Stimulated activated CD8-positive, alpha-beta memory T cell treated with anti-CD3 and anti-CD28 coated beads, Interleukin-7, amount 100 ng/mL, for 24 hours (primary cell): ENCODE results near the gene SLC8B1.
"Not testable (repeated sequence)": the region's sequence is repeated elsewhere in the genome, so short reads cannot be mapped to it uniquely, and the experiment has no call there.

Experiments
- DNase-seq: peaks from one replicate; pipeline ENCODE4 v3.0.0-alpha.2; 2020; ENCODE audit warnings: low read depth

The SLC8B1 gene

GRCh38 chr12:113354192-113354591 is 19.3 kb upstream of the SLC8B1 start:
- DNase-seq = not testable (repeated sequence)

GRCh38 chr12:113351089-113351488 is 16.2 kb upstream of the SLC8B1 start:
- DNase-seq = no peak

DNA sequence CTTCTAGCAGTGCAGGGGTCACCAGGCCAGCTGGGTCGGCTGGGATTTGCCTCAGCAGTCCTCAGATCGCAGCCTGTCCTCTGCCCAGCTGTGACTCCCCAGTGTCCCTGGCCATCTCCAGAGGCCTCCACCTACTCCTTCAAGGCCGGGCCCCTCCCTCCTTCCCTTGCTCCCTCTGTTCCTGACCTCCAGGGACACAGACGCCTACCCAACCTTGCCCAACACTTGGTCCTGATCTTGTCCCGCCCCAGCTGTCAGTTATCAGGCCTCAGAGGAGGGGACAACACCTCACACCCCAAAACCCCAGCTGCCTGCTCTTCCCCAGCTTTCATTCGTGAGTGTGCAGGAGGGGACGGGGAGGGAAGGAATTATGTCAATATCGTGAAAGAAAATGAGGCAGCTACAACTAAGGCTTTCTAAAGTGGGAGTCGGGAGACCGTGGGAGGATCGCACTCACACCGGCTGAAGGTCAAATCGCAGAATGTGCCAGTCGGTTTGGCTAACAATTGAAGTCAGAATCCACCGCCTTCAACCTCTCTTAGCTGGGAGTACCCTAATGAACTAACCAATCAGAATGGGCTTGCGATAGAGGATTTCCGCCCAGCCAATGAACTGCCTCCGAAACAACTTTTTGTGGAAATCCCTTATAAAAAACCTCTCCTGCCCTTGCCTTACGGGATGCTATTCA is 14.1 kb upstream of the SLC8B1 start:
- no peak for DNase-seq

DNA sequence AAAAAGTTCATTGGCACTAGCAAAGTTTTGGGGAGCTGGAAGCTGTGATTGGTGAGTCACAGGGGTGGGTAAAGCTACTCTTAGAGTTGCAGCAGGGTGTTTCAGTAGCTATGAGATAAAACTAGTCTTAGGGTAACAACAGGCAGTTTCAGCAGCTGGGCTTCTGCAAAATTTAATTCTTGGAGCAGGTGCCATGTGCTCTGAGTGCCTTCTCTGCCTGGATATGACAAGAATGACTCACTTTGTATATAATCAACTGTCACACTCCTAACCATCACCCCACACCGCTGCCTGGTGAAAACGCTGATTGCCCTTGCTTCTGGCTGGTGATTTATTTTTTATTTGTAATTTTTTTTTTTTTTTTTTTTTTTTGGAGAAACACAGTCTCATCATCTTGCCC is 13.0 kb upstream of the SLC8B1 start:
- no peak for DNase-seq

DNA sequence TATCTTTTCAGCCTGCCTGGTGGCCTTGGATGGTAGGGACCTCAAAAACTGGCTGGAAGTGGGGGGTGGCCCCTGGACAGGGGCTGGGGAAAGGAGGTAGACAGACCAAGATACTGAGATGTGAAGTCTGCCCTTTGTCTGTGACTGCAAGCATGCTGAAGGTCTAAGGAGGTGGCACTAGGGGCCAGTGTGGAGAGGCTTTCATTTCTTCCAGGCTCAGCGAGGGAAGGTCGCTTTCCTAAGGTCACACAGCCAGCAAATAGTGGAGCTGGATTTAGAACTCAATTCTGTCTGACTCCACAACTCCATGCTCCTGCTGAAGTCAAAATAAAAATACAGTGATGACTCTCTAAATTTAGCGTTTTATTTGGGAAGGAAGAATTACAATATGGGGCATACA is 12.2 kb upstream of the SLC8B1 start:
- DNase-seq = no peak

DNA sequence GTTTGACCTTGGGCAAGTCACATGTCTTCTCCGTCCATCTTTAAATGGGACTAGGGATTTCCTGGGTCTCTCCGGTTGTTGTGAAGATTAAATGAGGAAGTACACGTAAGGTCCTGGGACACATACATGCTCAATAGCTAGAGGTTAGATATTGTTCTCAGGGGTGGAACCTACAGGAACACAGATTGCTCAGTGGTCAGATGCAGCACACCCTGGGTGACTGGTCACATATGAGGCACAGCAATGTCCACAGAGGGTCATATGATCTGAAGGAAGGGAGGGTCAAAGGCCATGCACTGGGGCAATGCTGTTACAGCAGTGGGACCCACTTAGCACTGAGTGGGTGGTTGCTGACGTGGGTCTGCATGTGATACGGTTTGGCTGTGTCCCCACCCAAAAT is 11.4 kb upstream of the SLC8B1 start:
- no peak for DNase-seq

- no peak for DNase-seq
Measured at GRCh38 chr12:113345318-113345717, 10.4 kb upstream of the SLC8B1 start.

- DNase-seq = no peak
Measured at GRCh38 chr12:113341535-113341934, 6.6 kb upstream of the SLC8B1 start.

DNA sequence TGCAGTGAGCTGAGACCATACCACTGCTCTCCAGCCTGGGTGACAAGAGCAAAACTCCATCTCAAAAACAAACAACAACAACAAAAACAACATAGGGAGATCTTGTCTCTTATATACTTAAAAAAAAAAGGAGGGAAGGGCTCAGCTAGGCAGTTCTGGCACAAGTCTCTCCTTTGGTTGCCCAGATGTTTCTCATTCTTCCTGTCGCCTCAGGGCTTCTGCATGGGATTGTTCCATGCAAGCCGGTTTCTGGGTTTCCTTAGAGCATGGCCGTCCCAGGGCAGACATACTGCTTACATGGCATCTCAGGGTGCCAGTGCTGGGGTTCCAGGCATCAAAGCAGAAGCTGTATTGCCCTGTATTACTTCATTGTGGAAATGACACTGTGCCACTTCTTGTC is 5.2 kb upstream of the SLC8B1 start:
- no peak for DNase-seq

DNA sequence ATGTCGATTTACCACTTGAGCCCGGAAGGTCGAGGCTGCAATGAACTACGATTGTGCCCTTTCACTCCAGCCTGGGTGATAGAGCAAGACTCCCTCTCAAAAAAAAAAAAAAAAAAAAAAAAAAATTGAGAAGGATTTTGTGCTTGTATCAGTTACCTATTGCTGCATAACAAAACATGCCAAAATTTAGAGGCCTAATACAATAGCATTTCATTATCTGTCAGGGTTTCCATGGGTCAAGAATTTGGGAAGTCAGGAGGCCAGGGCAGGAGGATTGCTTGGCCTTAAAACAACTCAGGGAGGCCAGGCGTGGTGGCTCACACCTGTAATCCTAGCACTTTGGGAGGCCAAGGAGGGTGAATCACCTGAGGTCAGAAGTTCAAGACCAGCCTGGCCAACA is 4.6 kb upstream of the SLC8B1 start:
- DNase-seq = no peak

GRCh38 chr12:113333877-113334785 is 778 bp downstream of the SLC8B1 start:
- no peak for DNase-seq

DNA sequence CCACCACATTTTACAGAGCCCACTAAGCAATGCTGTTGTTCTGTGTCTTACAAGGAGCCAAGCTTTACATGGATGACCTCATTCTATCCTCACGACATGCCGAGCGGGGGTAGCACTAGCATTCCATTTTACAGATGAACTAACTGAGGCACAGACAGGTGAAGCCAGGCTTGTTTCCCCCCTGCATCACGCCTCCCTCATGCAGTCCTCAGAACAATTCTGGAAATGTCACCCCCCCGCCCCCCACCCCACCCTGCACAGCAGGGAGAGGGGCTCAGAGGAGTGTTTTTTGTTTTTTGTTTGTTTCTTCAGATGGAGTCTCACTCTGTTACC is 1.5 kb downstream of the SLC8B1 start:
- no peak for DNase-seq

GRCh38 chr12:113332688-113333417 is 2.1 kb downstream of the SLC8B1 start:
- no peak for DNase-seq

GRCh38 chr12:113330505-113330904 is 4.4 kb downstream of the SLC8B1 start:
- DNase-seq = no peak

GRCh38 chr12:113329791-113330417 is 5.0 kb downstream of the SLC8B1 start:
- DNase-seq = no peak

DNA sequence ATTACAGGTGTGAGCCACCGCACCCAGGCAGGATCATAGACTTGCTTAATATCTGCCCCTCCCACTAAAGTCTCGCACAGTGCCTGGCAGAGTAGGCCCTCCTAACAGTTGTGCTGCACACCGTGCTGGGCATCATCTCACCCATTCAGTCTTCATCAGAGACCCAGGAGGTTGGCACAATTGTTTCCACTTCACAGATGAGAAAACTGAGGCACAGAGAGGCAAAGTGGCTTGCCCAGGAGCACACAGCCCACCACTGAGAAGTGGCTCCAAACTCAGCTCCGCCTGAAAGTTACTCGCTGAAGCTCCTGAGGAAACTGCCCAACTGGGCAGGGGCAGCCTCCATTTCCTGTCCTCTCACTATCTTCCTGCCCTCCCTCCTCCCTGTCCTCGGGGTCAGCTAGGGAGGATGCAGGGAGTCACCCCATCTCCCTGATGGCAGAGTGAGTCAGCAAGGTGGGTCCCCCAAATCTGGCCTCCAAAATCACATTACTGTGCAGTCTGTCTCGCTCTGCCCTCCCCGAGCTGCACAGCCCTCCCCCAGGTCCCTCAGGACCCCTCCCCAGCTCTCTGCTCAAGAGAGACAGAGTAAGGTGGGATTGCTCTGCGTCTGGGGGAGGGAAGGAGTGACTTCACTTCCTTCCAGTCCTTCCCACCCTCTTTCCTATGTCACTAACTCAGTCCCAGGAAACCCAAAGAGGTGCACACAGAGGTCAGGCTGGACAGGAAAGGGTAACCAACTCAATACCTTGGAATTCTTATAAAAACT is 5.7 kb downstream of the SLC8B1 start:
- no peak for DNase-seq

DNA sequence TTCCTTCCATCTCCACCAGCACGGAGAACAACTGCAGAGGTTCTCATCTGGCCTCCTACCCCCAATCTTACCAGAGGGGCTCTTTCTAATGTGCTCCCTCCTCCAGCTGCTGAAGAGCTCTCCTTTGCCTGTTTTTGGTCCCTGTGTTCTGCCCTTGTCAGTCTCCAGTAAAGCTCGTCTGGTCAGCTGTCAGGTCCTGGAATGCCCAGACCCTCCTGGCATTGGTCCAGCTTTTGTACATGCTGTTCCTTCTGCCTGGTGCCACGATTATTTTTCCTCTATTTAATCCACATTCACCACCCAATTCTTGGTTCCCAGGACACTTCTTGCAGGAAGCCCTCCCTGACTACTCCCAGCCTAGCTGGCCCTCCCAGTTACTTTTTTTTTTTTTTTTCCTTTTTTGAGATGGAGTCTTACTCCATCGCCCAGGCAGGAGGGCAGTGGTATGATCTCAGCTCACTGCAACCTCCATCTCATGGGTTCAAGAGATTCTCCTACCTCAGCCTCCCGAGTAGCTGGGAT is 6.5 kb downstream of the SLC8B1 start:
- no peak for DNase-seq

DNA sequence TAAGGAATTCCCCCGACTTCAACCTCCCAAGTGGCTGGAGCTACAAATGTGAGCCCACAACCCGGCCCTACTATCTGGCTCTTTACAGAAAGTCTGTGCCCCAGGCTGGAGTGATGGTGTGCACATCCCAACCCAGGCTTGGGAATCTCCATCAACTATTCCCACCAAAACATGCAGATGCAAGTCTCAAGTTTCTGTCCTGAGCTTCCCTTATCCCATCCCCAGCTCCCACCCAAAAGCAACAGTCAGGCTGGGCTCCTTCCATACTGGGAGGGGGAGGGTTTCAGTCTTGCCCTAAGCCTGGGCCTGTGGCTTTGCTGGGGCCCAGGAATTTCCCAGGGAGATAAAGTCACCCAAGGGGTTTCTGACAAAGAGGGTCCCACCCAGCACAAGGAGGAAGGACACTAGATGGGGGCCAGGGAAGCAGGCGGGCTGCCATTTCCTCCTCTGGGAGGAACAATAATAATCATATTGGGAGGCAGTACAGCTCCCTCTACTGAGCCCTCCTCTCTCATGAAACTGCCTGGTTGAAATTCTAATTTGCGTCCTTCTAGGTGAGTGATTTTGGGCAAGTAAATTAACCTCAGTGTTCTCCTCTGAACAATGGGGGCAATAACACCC is 8.0 kb downstream of the SLC8B1 start:
- no peak for DNase-seq

DNA sequence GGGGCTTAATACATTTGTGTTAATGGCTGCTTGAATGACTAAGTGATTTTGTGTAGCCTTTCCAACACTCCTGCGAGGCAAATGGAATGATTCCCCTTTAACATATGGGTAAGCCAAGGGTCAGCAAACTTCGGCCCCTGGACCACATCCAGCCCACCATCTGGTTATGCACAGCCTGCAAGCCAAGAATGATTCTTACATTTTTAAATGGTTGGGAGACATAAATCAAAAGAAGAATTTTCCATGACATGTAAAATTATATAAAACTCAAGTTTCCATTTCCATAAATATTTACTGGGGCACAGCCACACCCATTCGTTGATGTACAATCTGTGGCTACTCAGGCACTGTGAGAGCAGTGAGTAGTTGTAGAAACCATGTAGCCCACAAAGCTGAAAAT is 9.0 kb downstream of the SLC8B1 start:
- DNase-seq = no peak

DNA sequence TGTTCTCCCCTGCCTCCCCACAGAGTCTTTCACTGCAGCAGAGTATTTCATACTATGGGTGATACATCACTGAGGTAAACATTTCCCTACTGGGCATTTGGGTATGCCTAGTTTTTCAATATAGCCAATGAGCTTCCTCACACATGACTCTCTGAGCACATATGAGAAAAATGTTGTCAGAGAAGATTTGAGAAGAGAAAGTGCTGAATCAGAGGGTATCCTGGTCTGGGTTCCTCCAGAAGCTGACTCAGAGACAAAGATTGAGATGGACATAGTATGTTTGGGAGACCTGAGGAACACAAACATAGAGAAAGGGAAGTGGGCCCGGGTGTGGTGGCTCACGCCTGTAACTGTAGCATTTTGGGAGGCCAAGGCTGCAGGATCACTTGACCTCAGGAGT is 12.6 kb downstream of the SLC8B1 start:
- no peak for DNase-seq

- DNase-seq = no peak
Measured at GRCh38 chr12:113320401-113320800, 14.5 kb downstream of the SLC8B1 start.
